ENCODE measurements around the gene EIF2D.
A peak's percentile ranks its signal among the peaks of the same experiment; 100 is the strongest.
"Not testable (repeated sequence)": the region's sequence is repeated elsewhere in the genome, so short reads cannot be mapped to it uniquely, and the experiment has no call there.

EIF2D gene

DNA sequence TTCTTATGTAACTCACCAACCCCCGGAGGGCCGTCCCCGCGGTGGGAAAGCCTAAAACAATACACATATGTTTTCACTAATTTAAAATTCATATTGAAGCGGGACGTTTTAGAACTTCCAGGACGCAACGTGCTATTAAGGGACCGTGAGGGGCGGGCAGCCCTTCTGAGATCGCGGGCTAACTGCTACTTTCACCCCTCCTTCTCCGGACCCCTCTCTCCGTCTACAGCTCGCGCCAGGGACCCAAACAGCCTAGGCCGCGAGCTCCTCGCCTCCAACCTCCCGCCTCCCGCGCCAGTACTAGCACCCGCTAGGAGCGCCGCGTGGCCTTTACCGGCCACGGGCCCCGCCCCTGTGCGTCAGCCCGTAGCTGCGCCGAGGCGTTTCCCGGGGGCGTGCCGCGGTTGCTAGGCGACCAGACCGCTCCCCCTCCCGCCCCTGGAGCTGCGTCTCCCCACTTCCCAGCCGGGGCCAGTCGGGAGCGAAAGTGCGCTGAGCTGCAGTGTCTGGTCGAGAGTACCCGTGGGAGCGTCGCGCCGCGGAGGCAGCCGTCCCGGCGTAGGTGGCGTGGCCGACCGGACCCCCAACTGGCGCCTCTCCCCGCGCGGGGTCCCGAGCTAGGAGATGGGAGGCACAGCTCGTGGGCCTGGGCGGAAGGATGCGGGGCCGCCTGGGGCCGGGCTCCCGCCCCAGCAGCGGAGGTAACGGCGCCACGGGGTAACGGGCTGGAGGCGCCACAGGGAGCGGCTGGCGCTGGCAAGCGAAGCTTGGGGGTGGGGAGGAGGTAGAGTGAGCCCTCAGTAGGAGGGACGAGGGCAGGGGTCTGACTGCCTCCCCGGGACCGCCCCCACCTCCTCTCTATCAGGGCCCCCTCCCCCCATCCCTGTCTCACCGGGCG is 23.1 kb upstream of the EIF2D start, which contains the start of gene DYRK3:
Gene DYRK3 (plus strand): TSS at position 457 of the 898 bp plus-strand sequence. CDS start 168 bp downstream, at position 625.
- DNase-seq: peak; percentile 82

DNA sequence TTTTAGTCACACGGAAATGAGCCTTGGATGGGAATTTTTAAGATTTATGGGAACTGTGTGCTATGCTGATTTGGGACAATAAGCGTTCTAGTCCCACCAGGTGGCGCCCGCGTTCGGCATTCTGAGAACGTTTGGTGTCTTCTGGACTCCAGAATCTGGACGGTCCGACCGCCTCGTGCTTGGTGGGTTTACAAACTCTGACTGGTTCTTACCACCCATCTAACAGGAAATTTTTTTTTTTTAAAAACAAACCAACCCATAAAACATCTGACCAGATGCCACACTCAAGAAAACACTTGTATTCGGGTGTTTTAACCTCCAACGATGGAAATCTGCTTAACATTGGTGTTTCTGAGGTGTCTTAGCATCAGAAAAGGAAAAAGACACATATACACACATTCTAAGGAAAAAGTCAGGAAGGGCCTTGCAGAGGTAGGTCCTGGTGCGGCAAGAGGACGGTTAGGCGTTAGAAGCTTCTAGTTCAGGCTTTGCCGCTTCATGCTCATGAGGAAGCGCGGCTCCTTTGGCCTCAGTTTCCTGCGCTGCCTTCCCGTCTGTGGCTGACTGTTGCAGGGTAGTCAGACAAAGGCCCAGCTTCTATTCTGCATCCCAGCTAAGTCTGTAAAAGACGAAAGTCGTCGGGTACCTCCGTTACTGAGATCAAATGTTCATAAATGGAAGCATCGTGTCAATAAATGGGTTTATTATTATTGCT is 22.3 kb upstream of the EIF2D start:
- DNase-seq: peak; percentile 51

DNA sequence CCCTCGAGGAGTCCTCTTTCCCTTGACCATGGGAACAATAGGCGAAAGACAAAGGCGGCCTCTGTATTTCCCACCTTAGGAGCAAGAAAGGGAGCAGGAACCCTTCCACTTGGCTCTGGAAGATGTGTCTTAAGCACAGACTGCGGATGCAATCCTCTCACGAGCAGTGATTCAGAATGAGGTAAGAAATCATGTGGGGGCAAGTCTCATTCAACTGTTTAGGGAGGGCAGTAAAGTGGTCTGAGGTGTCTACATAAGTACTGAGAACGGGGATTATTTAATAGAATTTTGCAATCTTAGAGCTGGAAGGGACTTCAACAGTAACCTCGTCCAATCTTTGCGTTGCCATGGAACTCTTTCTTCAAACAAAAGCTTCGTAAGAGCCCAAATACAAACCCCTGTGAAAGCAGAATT is 21.4 kb upstream of the EIF2D start:
- DNase-seq: no peak

DNA sequence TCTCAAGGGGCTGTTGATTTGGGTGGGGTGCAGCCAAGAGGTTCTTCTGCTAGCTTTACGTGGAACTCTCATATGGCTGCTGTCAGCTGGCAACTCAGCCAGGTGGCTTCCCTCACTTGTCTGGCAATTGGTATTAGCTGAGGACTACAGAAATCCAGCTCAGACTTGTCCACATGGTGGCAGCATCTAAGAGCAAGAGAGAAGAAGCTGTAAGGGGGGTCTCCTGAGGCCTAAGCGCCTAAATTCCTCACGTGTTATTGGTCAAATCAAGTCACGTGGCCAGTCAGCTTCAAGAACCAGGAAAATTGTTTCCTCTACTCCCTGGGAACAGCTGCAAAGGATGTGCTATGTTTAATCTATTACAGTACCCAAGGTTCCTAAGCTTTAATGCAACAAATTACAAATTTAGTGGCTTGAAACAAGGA is 18.8 kb upstream of the EIF2D start:
- DNase-seq: no peak

DNA sequence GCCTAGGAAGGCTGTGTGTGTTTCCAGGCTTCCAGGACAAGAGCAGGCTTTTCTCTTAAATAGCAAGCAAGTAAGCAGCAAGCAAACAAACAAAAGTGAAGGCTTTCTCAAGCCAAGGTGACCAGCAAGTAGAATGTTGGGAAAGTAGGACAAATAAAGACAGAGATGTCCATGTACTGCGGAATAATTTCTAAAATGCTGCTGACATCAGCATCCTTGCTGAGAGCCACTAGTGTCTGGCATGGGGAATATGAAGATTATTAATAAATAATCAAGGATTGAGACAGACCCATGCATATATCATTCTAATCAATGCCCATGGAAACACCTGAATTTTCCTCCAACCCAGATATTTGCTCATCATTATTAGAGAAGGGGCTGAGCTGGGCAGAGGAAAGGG is 16.7 kb upstream of the EIF2D start:
- DNase-seq: no peak

DNA sequence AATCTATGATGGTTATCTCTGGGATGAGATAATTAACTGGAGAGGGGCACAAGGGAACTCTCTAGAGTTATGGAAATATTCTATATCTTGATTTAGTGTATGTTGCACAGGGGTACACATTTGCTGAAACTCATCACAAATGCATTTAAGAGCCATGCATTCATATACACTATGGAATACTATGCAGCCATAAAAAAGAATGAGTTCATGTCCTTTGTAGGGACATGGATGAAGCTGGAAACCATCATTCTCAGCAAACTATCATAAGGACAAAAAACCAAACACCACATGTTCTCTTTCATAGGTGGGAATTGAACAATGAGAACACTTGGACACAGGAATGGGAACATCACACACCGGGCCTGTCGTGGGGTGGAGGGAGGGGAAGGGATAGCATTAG is 14.1 kb upstream of the EIF2D start:
- DNase-seq: not testable (repeated sequence)

DNA sequence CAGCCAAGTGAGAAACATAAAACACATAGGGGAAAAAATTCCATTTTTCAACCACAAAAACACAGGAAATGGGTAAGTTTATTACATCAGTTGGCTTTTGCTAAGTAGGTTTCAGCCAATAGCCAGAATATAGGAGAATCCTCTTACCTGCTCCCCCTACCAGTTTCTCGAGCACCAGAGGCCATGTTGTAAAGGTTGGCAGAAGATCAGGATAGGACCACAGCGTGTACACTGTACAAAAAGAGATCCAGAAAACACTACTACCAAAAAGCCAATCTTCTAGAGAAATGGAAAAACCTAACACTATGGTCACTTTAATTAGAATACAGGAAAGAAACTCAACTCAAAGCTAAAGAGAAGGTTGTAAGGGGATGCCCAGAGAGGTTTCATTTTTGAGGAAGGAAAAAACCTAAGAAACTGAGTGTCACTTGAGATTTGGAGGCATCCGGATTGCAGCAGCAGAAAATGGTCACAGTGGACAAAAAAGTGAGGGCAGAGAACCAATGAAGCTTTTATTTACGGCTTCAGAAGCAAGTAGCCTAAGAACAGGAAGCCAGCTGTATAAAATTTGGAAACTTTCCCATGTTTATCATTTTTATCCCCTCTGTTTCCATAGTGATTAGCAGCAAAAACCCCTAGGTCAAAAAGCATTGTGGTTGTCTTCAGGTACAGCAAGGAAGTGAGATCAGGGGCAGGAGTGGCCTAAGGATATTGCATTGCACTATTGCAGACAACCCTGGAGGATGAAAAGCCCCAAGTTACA is 2.9 kb downstream of the EIF2D start:
- no peak for DNase-seq

DNA sequence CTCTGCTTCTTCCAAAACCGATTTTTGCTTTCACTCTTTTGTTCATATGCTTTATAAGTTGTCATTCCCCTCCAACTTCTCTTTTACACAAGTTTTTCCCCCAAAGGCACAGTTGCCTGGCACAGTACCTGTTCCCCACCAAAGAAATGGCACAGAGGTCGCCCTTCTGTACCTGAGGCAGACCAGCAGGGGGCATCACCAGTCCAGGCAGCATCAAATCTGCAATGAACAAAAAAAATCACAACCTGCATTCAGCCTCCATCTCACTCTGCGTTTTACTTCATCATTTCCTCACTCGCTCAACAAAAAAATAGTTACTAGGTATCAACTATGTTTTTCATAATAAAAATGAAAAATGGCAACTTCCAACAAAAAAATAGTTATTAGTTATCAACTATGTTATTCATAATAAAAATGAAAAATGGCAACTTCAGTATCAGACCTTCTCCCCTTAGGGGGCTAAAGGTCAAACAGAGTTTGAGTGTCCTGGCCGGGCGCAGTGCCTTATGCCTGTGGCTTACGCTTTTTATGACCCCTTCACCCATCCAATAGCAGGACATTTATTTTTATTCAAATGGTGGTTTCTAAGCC is 4.1 kb downstream of the EIF2D start:
- DNase-seq: peak; percentile 33

DNA sequence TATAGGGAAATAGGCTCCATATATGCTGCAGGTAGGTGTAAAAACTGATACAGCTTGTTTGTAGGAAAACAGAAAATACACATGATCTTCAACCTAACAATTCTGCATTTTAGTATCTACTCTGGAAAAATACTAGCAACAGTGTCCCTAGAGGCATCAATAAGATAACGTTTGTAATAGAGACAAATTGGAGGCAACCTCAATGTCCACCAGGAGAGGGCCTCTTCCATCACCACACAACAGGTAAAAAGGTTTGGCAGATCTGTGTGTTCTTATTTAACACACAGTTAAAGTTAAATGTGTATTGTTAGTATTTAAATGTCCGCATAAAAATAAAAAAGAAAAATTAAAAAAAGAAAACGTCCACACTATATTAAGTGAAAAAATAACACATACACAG is 5.4 kb downstream of the EIF2D start:
- DNase-seq: no peak

DNA sequence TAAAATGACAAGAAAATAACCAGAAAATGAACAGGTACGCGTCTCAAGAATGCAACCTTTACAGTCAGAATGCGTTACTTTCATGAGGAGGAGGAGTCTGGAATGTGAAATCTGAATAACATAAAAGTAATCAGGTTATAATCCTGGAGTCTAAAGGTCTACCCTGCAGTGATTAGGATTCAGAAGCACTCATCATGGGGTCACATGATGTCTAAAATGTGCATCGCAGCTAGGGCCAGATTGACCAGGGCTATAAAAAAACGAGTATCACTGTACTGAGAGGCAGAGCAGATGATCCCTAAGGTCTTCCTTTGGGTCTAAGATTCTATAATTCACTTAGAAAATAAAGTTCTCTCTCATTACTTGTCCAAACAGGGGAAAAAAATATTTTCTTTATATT is 7.4 kb downstream of the EIF2D start:
- DNase-seq: no peak

DNA sequence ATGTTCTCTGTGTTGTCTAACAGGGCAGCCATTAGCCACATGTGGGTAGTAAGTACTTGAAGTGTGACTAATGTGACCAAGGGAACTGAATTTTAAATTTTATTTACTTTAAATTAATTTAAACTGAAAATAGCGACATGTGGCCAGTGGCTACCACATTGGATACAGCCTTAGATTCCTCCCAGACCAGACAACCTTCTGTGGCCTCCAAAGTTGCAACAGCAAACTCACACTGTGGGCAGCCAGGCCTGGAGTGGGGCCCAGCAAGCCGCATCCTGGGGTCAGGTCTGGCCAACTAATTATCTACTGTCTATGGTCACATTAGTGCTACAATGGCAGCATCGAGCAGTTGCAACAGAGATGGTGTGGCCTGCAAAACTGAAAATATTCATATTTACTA is 11.7 kb downstream of the EIF2D start:
- no peak for DNase-seq

DNA sequence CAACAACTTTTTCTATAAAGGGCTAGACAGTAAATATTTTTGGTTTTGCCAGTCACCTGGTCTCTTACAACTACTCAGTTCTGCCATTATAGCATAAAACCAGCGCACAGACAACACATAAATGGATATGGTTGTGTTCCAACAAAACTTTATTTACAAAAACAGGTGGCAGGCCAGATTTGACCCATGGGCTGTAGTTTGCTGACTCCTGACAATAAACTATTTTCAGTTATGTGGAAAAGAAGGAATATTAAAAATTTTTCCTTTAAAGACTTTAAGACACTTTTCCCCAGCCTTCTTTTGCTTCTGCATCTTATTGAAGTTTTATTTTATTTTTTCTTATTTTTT is 16.0 kb downstream of the EIF2D start:
- DNase-seq: no peak

DNA sequence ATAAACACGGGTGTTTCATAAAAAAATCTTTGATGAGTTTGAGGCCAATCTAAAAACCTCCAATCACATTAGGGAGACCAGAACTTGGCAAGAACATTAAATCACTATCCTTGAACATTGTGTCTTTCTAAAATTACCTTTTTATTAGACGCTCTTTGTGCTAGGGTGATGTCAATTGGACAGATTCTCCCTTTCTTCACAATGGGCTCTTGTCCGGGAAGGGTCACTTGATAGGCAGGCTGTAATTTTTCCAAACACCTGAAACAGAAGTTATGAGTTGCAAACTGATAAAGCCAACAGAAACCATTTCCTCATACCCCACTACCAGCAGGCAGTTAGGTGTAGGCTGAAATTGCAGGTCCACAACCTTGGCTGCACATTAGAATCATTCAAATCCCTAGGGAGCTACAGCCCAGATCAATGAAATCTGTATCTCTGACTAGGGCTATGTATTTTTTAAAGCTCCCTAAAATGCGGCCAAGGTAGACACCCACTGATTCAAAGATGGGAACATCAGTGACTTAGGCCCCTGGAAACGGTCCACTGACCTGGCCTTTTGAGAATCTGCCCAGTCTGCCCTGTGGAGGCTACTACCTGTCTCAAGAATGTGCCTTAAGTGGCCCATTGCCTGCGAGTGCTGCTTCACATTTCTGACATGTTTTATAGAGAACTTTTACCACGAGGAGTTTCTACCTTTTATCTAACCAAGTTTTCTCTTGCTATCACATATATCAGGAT is 16.5 kb downstream of the EIF2D start:
- DNase-seq: no peak

DNA sequence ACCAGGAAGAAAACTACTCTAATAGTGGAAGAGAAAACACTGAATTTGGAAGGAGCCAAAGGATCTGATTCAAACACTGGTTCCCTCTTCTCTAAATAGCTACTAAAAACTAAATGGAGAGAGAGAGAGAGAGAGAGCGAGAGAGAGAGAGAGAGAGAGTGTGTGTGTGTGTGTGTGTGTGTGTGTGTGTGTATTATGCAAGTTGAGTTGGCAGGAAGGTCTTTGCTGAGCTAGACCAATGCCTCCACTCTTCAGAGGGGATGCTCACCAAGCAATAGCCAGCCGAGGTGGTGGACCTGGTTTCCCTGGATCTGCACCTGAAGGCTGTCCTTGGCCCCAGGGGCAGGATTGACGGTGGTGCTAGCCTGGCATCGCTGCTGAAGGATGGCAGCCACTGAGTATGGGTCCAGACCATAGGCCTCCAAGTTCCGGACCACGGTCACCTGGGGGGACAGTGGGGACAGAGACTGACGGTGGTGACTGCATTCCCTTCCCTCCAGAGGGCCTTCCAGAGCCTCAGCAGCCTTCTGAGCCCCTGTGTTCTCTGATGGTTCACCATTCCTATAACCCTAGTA is 18.8 kb downstream of the EIF2D start:
- DNase-seq: no peak

DNA sequence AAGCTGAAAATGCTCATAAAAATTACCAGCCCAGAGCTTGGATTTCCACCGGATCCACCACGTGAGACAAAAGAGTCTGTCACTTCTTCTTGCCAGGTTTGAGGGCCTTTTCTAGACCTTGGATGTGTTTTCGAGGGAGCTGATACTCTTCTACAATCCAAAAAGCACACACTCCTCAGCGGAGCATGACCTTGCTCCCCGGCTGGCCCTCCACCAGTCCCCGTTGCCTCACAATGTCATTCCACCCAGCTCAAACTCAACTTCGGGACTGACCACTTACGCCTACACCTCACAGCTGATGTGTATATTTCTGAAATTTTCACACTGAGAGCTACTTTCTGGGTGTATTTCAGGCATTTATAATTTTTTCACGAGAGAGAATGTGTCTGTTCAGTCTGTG is 20.6 kb downstream of the EIF2D start:
- DNase-seq: no peak

DNA sequence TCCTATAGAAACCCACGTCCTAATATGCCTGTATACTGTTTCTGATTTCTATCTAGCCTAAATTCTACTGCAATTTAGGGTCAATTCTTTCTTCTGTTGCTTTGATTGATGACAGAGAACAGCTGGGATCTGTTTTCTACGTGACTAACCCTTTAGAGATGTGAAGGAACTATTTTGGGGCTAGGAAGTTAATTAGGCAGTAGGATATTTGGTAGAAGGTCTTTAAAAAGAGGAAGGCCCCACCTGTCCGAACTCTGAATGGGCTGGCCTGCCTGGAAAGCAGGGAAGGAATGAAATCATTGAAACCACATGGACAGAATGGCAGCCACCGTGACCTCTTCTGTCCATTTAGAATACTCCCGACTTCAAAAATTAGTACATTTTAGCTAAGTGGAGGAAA is 21.0 kb downstream of the EIF2D start:
- DNase-seq: no peak

DNA sequence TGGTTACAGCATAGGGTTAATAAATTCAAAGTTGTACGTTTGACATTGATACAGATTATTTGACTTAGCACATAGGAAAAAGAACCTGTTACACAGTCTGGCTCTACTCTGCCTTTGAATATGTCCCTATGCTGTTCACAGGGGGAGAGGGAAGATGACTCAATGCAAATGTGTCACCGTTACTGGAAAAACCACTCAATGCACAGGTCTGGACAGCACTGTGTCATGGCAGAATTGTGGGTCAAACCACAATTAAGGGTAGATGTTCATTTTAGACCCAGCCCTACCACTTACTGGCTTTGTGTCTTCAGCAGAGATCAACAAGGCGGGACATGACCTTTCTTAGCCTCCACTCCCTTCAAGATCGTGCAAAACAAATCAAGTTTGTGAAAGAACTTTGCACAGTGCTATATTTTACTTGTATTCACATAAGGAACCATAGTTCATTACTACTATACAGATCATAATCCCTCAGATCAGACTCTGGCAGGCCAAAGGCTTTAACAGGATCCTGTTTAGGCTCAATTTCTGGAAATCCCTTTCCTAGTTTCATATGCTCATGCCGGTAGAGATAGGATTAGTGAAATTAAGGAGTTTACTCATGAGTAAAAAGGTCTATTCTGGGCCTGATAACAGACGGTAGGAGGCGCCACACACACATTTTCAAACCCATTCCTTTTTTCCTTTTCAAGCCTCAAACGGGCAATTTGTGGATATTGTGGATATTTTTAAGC is 22.1 kb downstream of the EIF2D start:
- DNase-seq: peak; percentile 50

DNA sequence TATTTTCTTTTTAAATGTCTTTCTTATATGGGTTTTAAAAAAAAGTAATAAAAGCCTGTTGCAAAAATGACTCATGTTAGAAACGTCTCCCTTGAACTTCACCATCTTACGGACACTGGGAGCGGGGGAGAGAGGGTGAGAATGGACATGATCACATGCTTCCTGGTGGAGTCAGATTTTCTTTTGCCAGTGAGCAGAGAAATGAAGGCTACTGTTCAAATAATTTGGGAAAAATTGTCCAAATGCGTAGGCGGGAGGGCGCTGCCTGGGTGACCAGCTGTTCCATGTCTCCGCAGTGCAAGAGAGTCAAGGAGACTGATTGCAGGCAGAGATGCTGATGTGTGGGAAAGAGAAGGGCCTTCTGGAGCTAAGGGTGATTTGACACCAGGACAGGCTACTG is 23.1 kb downstream of the EIF2D start:
- DNase-seq: no peak

DNA sequence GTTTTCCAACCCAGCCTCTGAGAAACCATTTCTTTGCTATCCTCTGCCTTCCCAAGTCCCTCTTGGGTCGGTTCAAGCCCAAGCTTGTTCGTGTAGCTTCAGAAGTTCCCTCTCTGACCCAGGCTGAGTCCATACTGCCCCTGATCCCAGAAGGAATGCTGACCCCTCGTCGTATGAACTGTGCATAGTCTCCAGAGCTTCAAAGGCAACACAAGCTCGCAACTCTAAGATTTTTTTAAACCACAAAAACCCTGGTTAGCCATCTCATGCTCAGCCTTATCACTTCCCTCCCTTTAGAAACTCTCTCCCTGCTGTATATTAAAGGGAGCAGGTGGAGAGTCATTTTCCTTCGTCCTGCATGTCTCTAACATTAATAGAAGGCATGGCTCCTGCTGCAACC is 23.8 kb downstream of the EIF2D start:
- DNase-seq: no peak

DNA sequence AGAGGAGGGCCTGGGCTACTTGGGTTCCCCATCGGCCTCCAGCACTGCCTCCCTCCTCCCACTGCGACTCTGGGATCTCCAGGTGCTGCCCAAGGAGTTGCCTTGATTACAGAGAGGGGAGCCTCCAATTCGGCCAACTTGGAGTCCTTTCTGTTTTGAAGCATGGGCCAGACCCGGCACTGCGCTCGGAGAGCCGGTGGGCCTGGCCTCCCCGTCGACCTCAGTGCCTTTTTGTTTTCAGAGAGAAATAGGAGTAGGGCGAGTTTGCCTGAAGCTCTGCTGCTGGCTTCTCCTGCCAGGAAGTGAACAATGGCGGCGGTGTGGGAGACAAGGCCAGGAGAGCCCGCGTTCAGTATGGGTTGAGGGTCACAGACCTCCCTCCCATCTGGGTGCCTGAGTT is 24.4 kb downstream of the EIF2D start:
- DNase-seq: no peak

All from activated CD4-positive, alpha-beta T cell treated with anti-CD3 and anti-CD28 coated beads for 1 hour (primary cell).